ENCODE measurements around the gene KRT10. TPM values are rescaled to one million over a fixed set of nuclear protein-coding genes. Genes with fewer than 3 reads are reported as not detected.

KRT10 gene
- total RNA-seq, 1 experiment from 2014 or later = 62.3 TPM

- TF ChIP-seq ZFX (IDR thresholded peaks at IDR 0.05) (no peak), YY1 (IDR thresholded peaks at IDR 0.05; ENCODE audit: extremely low read depth, insufficient replicate concordance, low read depth, low read length) (no peak), POLR2AphosphoS5 (IDR thresholded peaks at IDR 0.05; ENCODE audit: low read depth, low read length) (no peak), MAX (IDR thresholded peaks at IDR 0.05) (no peak), ZNF274 (IDR thresholded peaks at IDR 0.05; ENCODE audit: low read depth, low read length) (no peak), CEBPB (IDR thresholded peaks at IDR 0.05; ENCODE audit: low read depth) (no peak), EGR1 (IDR thresholded peaks at IDR 0.05; ENCODE audit: low read depth) (no peak), SIN3A (IDR thresholded peaks at IDR 0.05; ENCODE audit: low read depth) (no peak), EZH2 (IDR thresholded peaks at IDR 0.05) (no peak)
Measured at GRCh38 chr17:40821536-40821935, 878 bp downstream of the KRT10 start (continued).

- Histone ChIP-seq H3K4me3 (replicated peaks in 1 of 2; ENCODE audit: low read depth in 1 of 2, low read length in 2 of 2) (peak overlapping the region; percentile 69 to 88), H3K36me3 (ENCODE audit: control insufficient read depth in 1 of 2, insufficient read depth in 2 of 2, low read length in 2 of 2) (peaks cover 8 to 10% of the 10 kb centered on the region in 2 experiments; a peak in 2 of 4 replicates), H3K27ac (ENCODE audit: low read depth, low read length) (peak overlapping the region; percentile 93; the same call in 1 of the 2 replicates), H4K20me1 (ENCODE audit: insufficient read depth) (no peaks in the 10 kb centered on the region), H3K27me3 (ENCODE audit: insufficient read depth, low read length) (no peaks in the 10 kb centered on the region), H3K9me3 (ENCODE audit: control insufficient read depth in 1 of 2, insufficient read depth in 1 of 2, low read depth in 1 of 2, low read length in 2 of 2) (no peaks in the 10 kb centered on the region), H3K79me2 (ENCODE audit: insufficient read depth, low read length) (peaks cover 73% of the 10 kb centered on the region), H3K9me2 (ENCODE audit: insufficient read depth) (no peaks in the 10 kb centered on the region), H2AFZ (ENCODE audit: low read depth, low read length, poor library complexity, severe bottlenecking) (no peak overlapping the region), H3K9ac (ENCODE audit: low read length) (peak overlapping the region; percentile 86), H3K4me2 (ENCODE audit: low read length) (peak overlapping the region; percentile 85), H3K4me1 (ENCODE audit: control insufficient read depth in 1 of 2, insufficient read depth in 2 of 2, low read length in 2 of 2) (peaks cover 8 to 19% of the 10 kb centered on the region in 2 experiments)
- TF ChIP-seq JUND (IDR thresholded peaks at IDR 0.05) (no peak), SP1 (IDR thresholded peaks at IDR 0.05; ENCODE audit: low read depth) (no peak), ZBTB33 (IDR thresholded peaks at IDR 0.05; ENCODE audit: extremely low read depth, insufficient replicate concordance, low read length) (no peak), CTCF (IDR thresholded peaks at IDR 0.05 in 2 of 3, conservative IDR thresholded peaks at IDR 0.05 in 1 of 3; ENCODE audit: borderline replicate concordance in 1 of 3, insufficient read depth in 1 of 3, low read depth in 2 of 3, low read length in 2 of 3) (no peak), ELF1 (IDR thresholded peaks at IDR 0.05; ENCODE audit: borderline replicate concordance, low read depth) (no peak), ZNF274 (IDR thresholded peaks at IDR 0.05; ENCODE audit: low read depth, low read length) (no peak), EZH2 (IDR thresholded peaks at IDR 0.05) (no peak), SRF (IDR thresholded peaks at IDR 0.05; ENCODE audit: low read depth) (no peak), POLR2A (IDR thresholded peaks at IDR 0.05; ENCODE audit: borderline replicate concordance, extremely low read depth, insufficient read depth, insufficient read length) (no peak), POLR2AphosphoS5 (IDR thresholded peaks at IDR 0.05; ENCODE audit: low read depth, low read length) (no peak), ZFX (IDR thresholded peaks at IDR 0.05) (no peak), REST (IDR thresholded peaks at IDR 0.05; ENCODE audit: low read depth) (no peak), EGR1 (IDR thresholded peaks at IDR 0.05; ENCODE audit: low read depth) (no peak), FOSL1 (IDR thresholded peaks at IDR 0.05; ENCODE audit: low read depth) (no peak)
- ChIA-PET RAD21 (ENCODE audit: low non-redundant PET in 1 of 2, low total read pairs in 2 of 2, uncharacterized antibody in 2 of 2, unreplicated experiment in 2 of 2) (no interaction called here), POLR2A (interaction anchor here (1.6 kb wide), 1 partner anchor 869 kb away, joined by 4 read pairs; no protein-coding TSS in a partner anchor), CTCF (no interaction called here)
- DNase-seq (ENCODE audit: low read depth, low spot score) (no peak), ATAC-seq (no peak)
- no TSS peak for BruUV-seq (replicated peaks)
- intact Hi-C loops (cut with micrococcal nuclease) = no loop called here
Measured at GRCh38 chr17:40820228-40820838, 2.1 kb downstream of the KRT10 start.
